HepG2 (cell line): ENCODE data around the gene TNFRSF18. TPM values are rescaled to one million over a fixed set of nuclear protein-coding genes. Genes with fewer than 3 reads are reported as not detected.
A peak's percentile ranks its signal among the peaks of the same experiment; 100 is the strongest.

Experiments
- ATAC-seq: fragments of 200-7000 bp; cut with Tn5 transposase; 3 replicates; pipeline ENCODE4 v1.9.1; 2020; ENCODE audit warnings: mild to moderate bottlenecking, moderate library complexity
- BruUV-seq: library from RNA; stranded (reverse); fragments of 400-500 nt; replicated peaks from 2 replicates; lab custom pipeline; 2021; lab: Mats Ljungman, UMichigan
- CTCF ChIA-PET: fragments of 300-600 bp; formaldehyde crosslinking; extraction: SDS; loops from one replicate; lab custom pipeline; 2021; ENCODE audit warnings: low total read pairs, inconsistent platforms, low intra/inter-chr PET ratio; lab: Yijun Ruan, JAX
- POLR2A ChIA-PET: fragments of 350-600 bp; sonication (Branson Sonifier 250); formaldehyde crosslinking; loops from one replicate; lab custom pipeline; 2020; ENCODE audit warnings: antibody characterized with exemption, inconsistent platforms; lab: Yijun Ruan, JAX
- DNase-seq: peaks from one replicate; pipeline ENCODE4 v3.0.0-alpha.2; 2015; ENCODE audit warnings: low spot score
- FAIRE-seq: peaks from 3 replicates; lab custom pipeline; 2011; peaks lifted over from hg19 to GRCh38; lab: Jason Lieb, UNC
- H2AFZ ChIP-seq: one replicate; pipeline ENCODE4 v1.6.1; 2011; ENCODE audit warnings: low read length, inconsistent platforms
- H3K27ac ChIP-seq: fragments of 300-600 bp; 3 replicates; pipeline ENCODE4 v1.8.0; 2011; ENCODE audit warnings: mixed run types, mild to moderate bottlenecking, mixed read lengths, low read length, inconsistent platforms; ENCODE audit not compliant: insufficient read depth; ENCODE audit errors: extremely low read length
- H3K27me3 ChIP-seq, 2 experiments: fragments of 200-600 bp in 1 of 2; 2 replicates in 1 of 2; 3 replicates in 1 of 2; pipeline versions ENCODE4 v1.6.0 to v1.8.0; 2011; ENCODE audit warnings: low read length in 2 of 2, mild to moderate bottlenecking in 2 of 2, moderate library complexity in 2 of 2, inconsistent platforms in 1 of 2; ENCODE audit not compliant: insufficient read depth in 2 of 2, control insufficient read depth in 1 of 2
- H3K36me3 ChIP-seq, 2 experiments: fragments of 200-600 bp in 1 of 2; replicated peaks in 1 of 2; 2 replicates in 1 of 2; 3 replicates in 1 of 2; pipeline versions ENCODE4 v1.5.1 to v1.8.0; 2011; ENCODE audit warnings: low read length in 2 of 2, inconsistent platforms in 1 of 2; ENCODE audit not compliant: insufficient read depth in 2 of 2, control insufficient read depth in 1 of 2
- H3K4me1 ChIP-seq: 2 replicates; pipeline ENCODE4 v1.5.1; 2012; ENCODE audit warnings: low read length, inconsistent platforms; ENCODE audit not compliant: insufficient read depth
- H3K4me2 ChIP-seq: 2 replicates; pipeline ENCODE4 v1.6.0; 2011; ENCODE audit warnings: low read depth, low read length, inconsistent platforms
- H3K4me3 ChIP-seq, 3 experiments: fragments of 200-600 bp in 1 of 3; sonication (generic), shearing (Covaris generic) in 1 of 3; replicated peaks in 1 of 3; 2 replicates each; pipeline ENCODE4 v1.5.1; 2011 to 2016; ENCODE audit warnings: low read length in 3 of 3, inconsistent platforms in 2 of 3, low read depth in 2 of 3, mild to moderate bottlenecking in 2 of 3, control low read depth in 1 of 3, mixed read lengths in 1 of 3; ENCODE audit not compliant: insufficient read depth in 1 of 3
- H3K79me2 ChIP-seq: one replicate; pipeline ENCODE4 v1.6.1; 2011; ENCODE audit warnings: low read length, inconsistent platforms; ENCODE audit not compliant: insufficient read depth
- H3K9ac ChIP-seq: 2 replicates; pipeline ENCODE4 v1.6.0; 2011; ENCODE audit warnings: mild to moderate bottlenecking, low read depth, low read length, inconsistent platforms; ENCODE audit not compliant: insufficient read depth
- H3K9me3 ChIP-seq: 2 replicates; pipeline ENCODE4 v1.5.1; 2012; ENCODE audit warnings: mild to moderate bottlenecking, low read length
- H4K20me1 ChIP-seq: 2 replicates; pipeline ENCODE4 v1.6.0; 2011; ENCODE audit warnings: inconsistent platforms, mild to moderate bottlenecking, low read length, moderate library complexity; ENCODE audit not compliant: insufficient read depth
- ATF6 ChIP-seq: sonication (generic); formaldehyde crosslinking; conservative IDR thresholded peaks from 2 replicates; pipeline ENCODE4 v1.4.0; 2020; ENCODE audit warnings: missing genetic modification reagents
- CEBPZ ChIP-seq: IDR thresholded peaks from 2 replicates; pipeline ENCODE4 v1.6.1; 2012; ENCODE audit warnings: low read length, improper control_type of control experiment
- HNRNPK ChIP-seq: fragments of 200-400 bp; formaldehyde crosslinking; IDR thresholded peaks from 2 replicates; pipeline ENCODE4 v1.6.1; 2018; ENCODE audit warnings: low read length, low read depth, moderate library complexity, mild to moderate bottlenecking; ENCODE audit not compliant: poor library complexity, severe bottlenecking
- IKZF5 ChIP-seq: IDR thresholded peaks from 2 replicates; pipeline ENCODE4 v1.6.1; 2018; ENCODE audit warnings: missing genetic modification reagents, mild to moderate bottlenecking, missing compliant biosample characterization
- KDM3A ChIP-seq: IDR thresholded peaks from 2 replicates; pipeline ENCODE4 v1.6.1; 2018; ENCODE audit warnings: low read depth, missing compliant biosample characterization
- MAZ ChIP-seq, 2 experiments: sonication (generic) in 1 of 2; formaldehyde crosslinking in 1 of 2; IDR thresholded peaks; 2 replicates each; pipeline versions ENCODE4 v1.5.0 to v1.6.1; 2012 to 2020; ENCODE audit warnings: low read depth in 2 of 2, mild to moderate bottlenecking in 2 of 2, borderline replicate concordance in 1 of 2, improper control_type of control experiment in 1 of 2, low read length in 1 of 2, missing genetic modification reagents in 1 of 2, moderate library complexity in 1 of 2
- MYC ChIP-seq: sonication (generic); formaldehyde crosslinking; IDR thresholded peaks from 2 replicates; pipeline ENCODE4 v1.9.0; 2021; ENCODE audit warnings: missing genetic modification reagents, borderline replicate concordance
- PCBP1 ChIP-seq: fragments of 200-400 bp; formaldehyde crosslinking; IDR thresholded peaks from 2 replicates; pipeline ENCODE4 v1.6.1; 2017; ENCODE audit warnings: mild to moderate bottlenecking, low read depth, low read length, borderline replicate concordance
- SOX13 ChIP-seq, 3 experiments: fragments of 450-650 bp in 1 of 3; sonication (generic) in 1 of 3; formaldehyde crosslinking in 1 of 3; IDR thresholded peaks in 2 of 3; conservative IDR thresholded peaks in 1 of 3; 2 replicates each; pipeline versions ENCODE4 v1.5.0 to v1.6.1; 2016 to 2020; ENCODE audit warnings: antibody characterized with exemption in 1 of 3, mild to moderate bottlenecking in 1 of 3, missing compliant biosample characterization in 1 of 3, missing genetic modification reagents in 1 of 3, moderate library complexity in 1 of 3
- SP5 ChIP-seq: IDR thresholded peaks from 2 replicates; pipeline ENCODE4 v1.6.1; 2016; ENCODE audit warnings: low read depth, borderline replicate concordance
- TCF7 ChIP-seq: sonication (generic); IDR thresholded peaks from 2 replicates; pipeline ENCODE4 v1.6.1; 2016; ENCODE audit warnings: antibody characterized with exemption, low read depth
- ZBTB8A ChIP-seq: sonication (generic); formaldehyde crosslinking; IDR thresholded peaks from 2 replicates; pipeline ENCODE4 v1.4.0; 2020; ENCODE audit warnings: mild to moderate bottlenecking, low read depth, missing genetic modification reagents, borderline replicate concordance
- ZNF446 ChIP-seq: sonication (generic); formaldehyde crosslinking; IDR thresholded peaks from 2 replicates; pipeline ENCODE4 v1.5.0; 2020; ENCODE audit warnings: mild to moderate bottlenecking, missing genetic modification reagents
- ZNF768 ChIP-seq: sonication (generic); formaldehyde crosslinking; IDR thresholded peaks from 2 replicates; pipeline ENCODE4 v1.4.0; 2020; ENCODE audit warnings: missing genetic modification reagents
- WGBS: methylation state at CpG from one replicate; pipeline ENCODE4 v1.1.6; 2017; ENCODE audit warnings: low lambda C conversion rate; 5-methylcytosine and 5-hydroxymethylcytosine counted together
- in situ Hi-C: cut with HindIII; loops from 2 replicates; pipeline ENCODE4 v1.10.0; 2017; ENCODE audit warnings: low pct_unique_long_range_greater_than_20kb; ENCODE audit not compliant: extremely low pct_ligation_motif_present
- intact Hi-C: fragments of 100-400 bp; cut with micrococcal nuclease; formaldehyde crosslinking; loops from one replicate; pipeline ENCODE4 v1.10.0; 2022; ENCODE audit not compliant: unreplicated experiment
- polyA plus RNA-seq, 8 experiments: library from polyadenylated mRNA; depleted of rRNA in 3 of 8; stranded (reverse) in 7 of 8; unstranded in 1 of 8; fragments of >200 nt; fragmentation: Illumina TruSeq in 4 of 8; extraction: Trizol in 4 of 8; gene quantifications; 2 replicates each; pipeline versions ENCODE4 v1.2.1 to v1.2.3, GENCODE V29; 2011 to 2016; ENCODE audit warnings: low read depth in 4 of 8, missing spikeins in 1 of 8, mixed read lengths in 1 of 8; ENCODE audit not compliant: insufficient read depth in 1 of 8
- total RNA-seq, 5 experiments: library from RNA; depleted of rRNA; stranded (reverse); fragments of >200 nt; fragmentation: Illumina TruSeq; extraction: Trizol; gene quantifications; 2 replicates each; pipeline ENCODE4 v1.2.3, GENCODE V29; 2016; ENCODE audit warnings: low read depth in 1 of 5

The TNFRSF18 gene
- total and polyA plus RNA-seq, 2 of the 13 experiments (the other 11 are each of a cell fraction or from before 2014, with no cell fraction given): not detected

GRCh38 chr1:1165900-1166421 lies 40.4 kb downstream of the TNFRSF18 start:
- peak; percentile 2 for ATAC-seq
- ChIA-PET POLR2A (interaction anchor here (1.4 to 7.4 kb wide), 12 partner anchors 9 to 160 kb away, joined by 4 to 93 read pairs (median 7); partner anchors contain the start of genes AGRN and SDF4), CTCF (no interaction called here)
- no TSS peak for BruUV-seq
- Histone ChIP-seq H3K79me2 (no peaks in the 10 kb centered on the region), H3K9ac (peak overlapping the region; percentile 63), H3K36me3 (no peaks in the 10 kb centered on the region), H3K4me2 (peak overlapping the region; percentile 82), H2AFZ (no peak overlapping the region), H3K4me1 (peaks cover 56% of the 10 kb centered on the region), H3K27me3 (peaks cover 0 to under 1% of the 10 kb centered on the region in 2 experiments; a peak in 1 of 5 replicates), H3K4me3 (peak overlapping the region; percentile 47 to 68 (median 67)), H4K20me1 (no peaks in the 10 kb centered on the region), H3K27ac (peak overlapping the region; percentile 25), H3K9me3 (no peaks in the 10 kb centered on the region)
- DNase-seq: no peak
- FAIRE-seq: no peak
- intact Hi-C loops (no loop called here), in situ Hi-C loops (no loop called here)
- WGBS: 8% methylated on average over 22 of the region's 23 CpGs
- TF ChIP-seq ATF6 (CRISPR knock-in tag) (no peak), KDM3A (CRISPR knock-in tag) (no peak), MYC (CRISPR knock-in tag) (peak; percentile 44; the same call in 1 of the 2 replicates), ZNF768 (CRISPR knock-in tag) (peak; percentile 56; the same call in 1 of the 2 replicates), ZNF446 (peak; percentile 19; the same call in 1 of the 2 replicates), IKZF5 (CRISPR knock-in tag) (no peak), CEBPZ (no peak), MAZ (IDR thresholded peaks at IDR 0.05; ENCODE audit: borderline replicate concordance, low read depth, low read length) (no peak), MAZ (CRISPR knock-in tag; IDR thresholded peaks at IDR 0.05; ENCODE audit: low read depth) (0 out of 2 replicates have a peak, but pooled peaks have one; percentile 8), HNRNPK (peak; percentile 64), SP5 (CRISPR knock-in tag) (peak; percentile 17; the same call in 1 of the 2 replicates), ZBTB8A (CRISPR knock-in tag) (0 out of 2 replicates have a peak, but pooled peaks have one; percentile 50), PCBP1 (0 out of 2 replicates have a peak, but pooled peaks have one; percentile 45), TCF7 (peak; percentile 54; the same call in 1 of the 2 replicates), SOX13 (IDR thresholded peaks at IDR 0.05) (no peak), SOX13 (CRISPR knock-in tag; conservative IDR thresholded peaks at IDR 0.05 in 1 of 2, IDR thresholded peaks at IDR 0.05 in 1 of 2) (peak in 1 of 2 experiments; percentile 39; a peak in 1 of 4 replicates)
